LNCAP (cell line): ENCODE results near the gene CRYBG1.

Experiments
- TF ChIP-seq, protein P1 (sequence below): fragments of 450-650 bp; IDR thresholded peaks from 2 replicates; pipeline ENCODE4 v1.5.1; 2017; ENCODE audit warnings: mild to moderate bottlenecking

The CRYBG1 gene

DNA sequence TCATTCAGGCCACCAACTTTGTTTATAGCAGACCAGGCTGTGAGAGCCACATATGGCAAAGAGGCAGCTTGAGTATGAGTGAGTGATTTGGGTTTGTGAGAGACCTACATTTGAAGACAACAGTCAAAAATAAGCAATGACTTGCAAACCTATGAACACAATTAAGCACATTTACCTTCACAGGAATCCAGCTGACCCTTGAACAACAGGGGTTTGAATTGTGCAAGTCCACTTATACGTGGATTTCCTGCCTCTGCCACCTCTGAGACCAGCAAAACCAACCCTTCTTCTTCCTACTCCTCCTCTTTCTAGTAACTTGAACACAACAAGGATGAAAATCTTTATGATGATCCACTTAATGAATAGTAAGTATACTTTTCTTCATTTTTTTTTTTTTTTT is 258.7 kb downstream of the CRYBG1 start:
- TF ChIP-seq, protein P1, sequence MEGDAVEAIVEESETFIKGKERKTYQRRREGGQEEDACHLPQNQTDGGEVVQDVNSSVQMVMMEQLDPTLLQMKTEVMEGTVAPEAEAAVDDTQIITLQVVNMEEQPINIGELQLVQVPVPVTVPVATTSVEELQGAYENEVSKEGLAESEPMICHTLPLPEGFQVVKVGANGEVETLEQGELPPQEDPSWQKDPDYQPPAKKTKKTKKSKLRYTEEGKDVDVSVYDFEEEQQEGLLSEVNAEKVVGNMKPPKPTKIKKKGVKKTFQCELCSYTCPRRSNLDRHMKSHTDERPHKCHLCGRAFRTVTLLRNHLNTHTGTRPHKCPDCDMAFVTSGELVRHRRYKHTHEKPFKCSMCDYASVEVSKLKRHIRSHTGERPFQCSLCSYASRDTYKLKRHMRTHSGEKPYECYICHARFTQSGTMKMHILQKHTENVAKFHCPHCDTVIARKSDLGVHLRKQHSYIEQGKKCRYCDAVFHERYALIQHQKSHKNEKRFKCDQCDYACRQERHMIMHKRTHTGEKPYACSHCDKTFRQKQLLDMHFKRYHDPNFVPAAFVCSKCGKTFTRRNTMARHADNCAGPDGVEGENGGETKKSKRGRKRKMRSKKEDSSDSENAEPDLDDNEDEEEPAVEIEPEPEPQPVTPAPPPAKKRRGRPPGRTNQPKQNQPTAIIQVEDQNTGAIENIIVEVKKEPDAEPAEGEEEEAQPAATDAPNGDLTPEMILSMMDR: no peak

DNA sequence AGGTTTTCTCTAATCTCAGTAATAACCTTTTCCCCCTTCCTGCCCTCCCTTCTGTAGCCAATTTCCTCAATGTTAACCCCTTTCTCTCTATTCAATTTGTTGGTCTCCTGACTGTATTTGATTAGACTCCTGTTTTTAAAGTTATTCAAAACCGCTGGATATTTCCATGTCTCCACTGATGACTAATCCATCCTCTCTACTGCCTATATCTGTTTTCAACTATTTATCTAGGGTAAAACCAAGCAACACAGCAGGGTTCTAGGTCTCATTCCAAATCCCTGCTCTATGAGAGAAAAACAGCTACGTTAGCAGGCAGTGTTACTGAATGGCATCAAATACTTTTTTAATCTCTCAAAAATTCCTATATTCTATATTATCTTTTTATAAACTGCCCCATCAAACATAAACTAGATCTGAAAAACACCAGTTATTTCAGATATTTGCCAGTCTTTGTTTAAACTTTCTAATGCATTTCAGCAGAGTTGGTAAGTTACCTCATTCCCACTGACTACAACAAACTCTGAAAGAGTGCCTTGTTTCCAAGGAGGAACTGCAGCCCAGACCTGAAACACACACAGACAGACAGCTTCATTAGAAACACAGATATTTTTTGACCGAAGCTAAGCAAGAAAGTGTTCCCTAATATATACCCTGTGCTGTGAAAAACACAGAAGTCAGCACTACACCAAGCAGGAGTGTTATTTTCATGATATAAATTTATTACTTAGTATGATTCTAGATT is 260.6 kb downstream of the CRYBG1 start:
- TF ChIP-seq, protein P1: no peak
